Panc1 (cell line): ENCODE data around the gene TUBB4B.
A peak's percentile ranks its signal among the peaks of the same experiment; 100 is the strongest.

ENCODE experiments used
- CTCF ChIP-seq: fragments of 450-650 bp; IDR thresholded peaks from 2 replicates; pipeline ENCODE4 v1.5.1; 2017; ENCODE audit warnings: mild to moderate bottlenecking
- POLR2AphosphoS5 ChIP-seq: IDR thresholded peaks from 2 replicates; pipeline ENCODE4 v1.6.1; 2012; ENCODE audit warnings: mild to moderate bottlenecking, low read depth, low read length, moderate library complexity
- SIN3A ChIP-seq: IDR thresholded peaks from 2 replicates; pipeline ENCODE4 v1.6.1; 2012; ENCODE audit warnings: low read depth, mild to moderate bottlenecking, low read length, moderate library complexity, borderline replicate concordance; ENCODE audit not compliant: insufficient read depth
- TCF7L2 ChIP-seq: IDR thresholded peaks from 2 replicates; pipeline ENCODE4 v1.6.1; 2011; ENCODE audit warnings: mild to moderate bottlenecking, low read depth, low read length, inconsistent platforms

GRCh38 chr9:137213160-137214060 lies 27.7 kb upstream of the TUBB4B start:
- peak; percentile 69 for TF ChIP-seq CTCF
- no peak for TF ChIP-seq POLR2AphosphoS5
- TF ChIP-seq SIN3A: no peak
- TF ChIP-seq TCF7L2: no peak
